Islet of Langerhans (tissue), 1 donor: Measurements from ENCODE around the gene ATOH8.

Experiments
- FAIRE-seq: peaks from one replicate; lab custom pipeline; 2011; peaks lifted over from hg19 to GRCh38; lab: Jason Lieb, UNC

Gene ATOH8

DNA sequence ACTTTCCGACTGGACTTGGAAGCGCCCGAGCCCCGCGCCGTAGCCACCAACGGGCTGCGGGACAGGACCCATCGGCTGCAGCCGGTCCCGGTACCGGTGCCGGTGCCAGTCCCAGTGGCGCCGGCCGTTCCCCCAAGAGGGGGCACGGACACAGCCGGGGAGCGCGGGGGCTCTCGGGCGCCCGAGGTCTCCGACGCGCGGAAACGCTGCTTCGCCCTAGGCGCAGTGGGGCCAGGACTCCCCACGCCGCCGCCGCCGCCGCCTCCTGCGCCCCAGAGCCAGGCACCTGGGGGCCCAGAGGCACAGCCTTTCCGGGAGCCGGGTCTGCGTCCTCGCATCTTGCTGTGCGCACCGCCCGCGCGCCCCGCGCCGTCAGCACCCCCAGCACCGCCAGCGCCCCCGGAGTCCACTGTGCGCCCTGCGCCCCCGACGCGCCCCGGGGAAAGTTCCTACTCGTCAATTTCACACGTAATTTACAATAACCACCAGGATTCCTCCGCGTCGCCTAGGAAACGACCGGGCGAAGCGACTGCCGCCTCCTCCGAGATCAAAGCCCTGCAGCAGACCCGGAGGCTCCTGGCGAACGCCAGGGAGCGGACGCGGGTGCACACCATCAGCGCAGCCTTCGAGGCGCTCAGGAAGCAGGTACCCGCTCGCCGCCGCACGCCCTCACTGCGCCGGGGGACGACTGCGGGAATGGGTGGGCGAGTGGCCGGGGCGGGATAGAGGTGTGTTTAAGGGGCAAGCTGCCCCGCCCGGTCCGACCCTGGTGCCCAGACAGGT lies 713 bp downstream of the ATOH8 start:
- FAIRE-seq: no peak

DNA sequence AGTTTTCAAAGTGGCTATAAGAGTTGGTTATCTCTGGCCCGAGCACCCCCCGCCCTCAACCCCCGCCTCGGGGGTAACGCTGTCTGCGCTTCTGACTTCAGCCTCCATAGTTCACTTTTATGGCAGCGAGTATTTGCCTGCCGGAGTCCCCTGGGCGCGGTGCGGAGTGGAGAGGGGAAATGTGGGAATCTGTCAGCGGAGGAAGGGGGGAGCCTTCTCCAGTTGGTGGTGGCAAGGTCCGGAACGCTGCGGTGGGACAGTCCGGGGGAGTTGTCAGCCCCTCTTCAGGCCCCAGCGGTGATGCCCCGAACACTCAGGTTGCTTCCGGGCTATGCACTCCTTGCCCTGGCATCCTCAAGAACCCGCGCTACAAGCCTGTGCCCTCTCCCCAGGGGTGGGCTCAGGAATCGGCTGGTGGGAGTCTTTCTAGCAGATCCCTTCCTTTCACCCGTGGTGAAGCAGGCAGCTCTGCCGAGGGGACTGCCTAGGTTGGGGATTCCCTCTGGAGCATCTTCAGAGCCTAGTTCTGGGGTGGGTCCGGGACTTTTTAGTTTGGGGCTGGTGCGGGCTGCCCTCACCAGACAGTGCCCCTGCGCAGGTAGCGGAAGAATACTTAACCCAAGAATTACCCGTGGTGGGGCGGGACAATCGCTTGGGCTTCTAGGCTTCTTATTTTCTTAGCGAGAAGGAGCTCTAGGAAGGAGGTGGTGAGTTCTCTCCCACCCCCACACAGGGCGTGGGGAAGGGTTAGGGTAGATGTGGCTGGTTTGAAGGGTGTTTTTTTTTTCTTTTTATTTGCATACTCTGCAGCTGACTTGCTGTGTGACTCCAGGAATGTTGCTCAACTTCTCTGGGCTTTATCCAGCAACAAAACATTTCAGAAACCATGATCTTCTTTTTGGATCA lies 1.6 kb downstream of the ATOH8 start:
- FAIRE-seq: no peak

DNA sequence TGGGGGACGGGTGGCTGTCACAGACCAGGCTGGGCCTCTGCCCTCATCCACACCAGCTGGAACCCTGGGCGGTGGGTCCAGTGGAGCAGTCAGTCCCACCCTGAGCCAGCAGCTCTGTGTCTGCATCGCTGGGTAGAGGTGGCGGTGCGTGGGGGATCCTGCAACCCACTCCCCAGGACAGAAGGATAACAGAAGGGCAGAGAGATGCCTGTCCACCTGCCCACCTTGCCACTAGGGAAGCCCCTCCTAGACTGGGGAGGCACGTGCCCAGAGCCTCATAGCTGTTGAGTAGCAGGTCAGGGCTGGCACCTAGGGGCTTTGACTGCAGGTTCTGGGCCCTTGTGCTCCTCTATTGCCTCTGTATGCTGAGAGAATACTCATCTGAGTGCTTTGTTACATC lies 2.4 kb downstream of the ATOH8 start:
- FAIRE-seq: no peak

DNA sequence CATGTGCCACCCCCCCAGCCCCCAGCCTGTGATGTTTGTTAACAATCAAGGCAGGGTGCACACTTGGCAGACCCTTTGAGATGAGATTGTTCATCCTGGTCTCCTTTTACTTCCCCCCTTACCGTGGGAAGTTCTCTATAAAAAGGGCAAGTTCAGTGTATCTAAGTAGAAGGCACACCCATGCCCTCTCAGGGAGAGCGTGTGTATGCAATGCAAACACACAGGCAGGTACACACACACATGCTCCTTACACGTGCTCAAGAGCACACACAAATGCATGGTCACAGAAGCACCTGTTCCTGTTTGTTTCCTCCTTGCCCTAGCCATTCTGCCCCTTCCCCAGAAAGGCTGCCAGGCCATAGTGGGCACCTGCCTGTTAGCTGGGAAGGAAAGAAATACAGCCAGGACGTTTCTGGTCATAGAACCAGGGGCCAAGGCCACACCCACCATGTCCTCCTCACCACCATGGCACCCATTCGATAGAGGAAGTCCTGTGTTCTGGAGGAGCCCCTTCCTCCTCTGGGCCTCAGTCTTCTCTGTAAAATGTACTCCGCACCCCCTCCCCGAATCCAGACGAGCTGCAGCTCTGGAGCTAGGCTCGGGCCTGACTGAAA lies 3.1 kb downstream of the ATOH8 start:
- no peak for FAIRE-seq

DNA sequence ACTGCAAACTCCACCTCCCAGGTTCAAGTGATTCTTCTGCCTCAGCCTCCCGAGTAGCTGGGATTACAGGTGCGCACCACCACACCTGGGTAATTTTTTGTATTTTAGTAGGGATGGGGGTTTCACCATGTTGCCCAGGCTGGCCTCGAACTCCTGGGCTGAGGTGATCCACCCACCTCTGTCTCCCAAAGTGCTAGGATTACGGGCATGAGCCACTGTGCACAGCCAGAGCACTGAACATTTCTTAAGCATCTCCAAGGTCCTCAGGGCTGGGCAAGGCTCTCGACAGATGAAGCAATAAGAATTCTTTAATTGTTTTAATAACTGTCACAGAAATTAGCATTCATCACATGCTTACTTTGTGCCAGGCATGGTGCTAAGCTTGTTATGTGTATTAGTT lies 4.1 kb downstream of the ATOH8 start:
- FAIRE-seq: no peak

DNA sequence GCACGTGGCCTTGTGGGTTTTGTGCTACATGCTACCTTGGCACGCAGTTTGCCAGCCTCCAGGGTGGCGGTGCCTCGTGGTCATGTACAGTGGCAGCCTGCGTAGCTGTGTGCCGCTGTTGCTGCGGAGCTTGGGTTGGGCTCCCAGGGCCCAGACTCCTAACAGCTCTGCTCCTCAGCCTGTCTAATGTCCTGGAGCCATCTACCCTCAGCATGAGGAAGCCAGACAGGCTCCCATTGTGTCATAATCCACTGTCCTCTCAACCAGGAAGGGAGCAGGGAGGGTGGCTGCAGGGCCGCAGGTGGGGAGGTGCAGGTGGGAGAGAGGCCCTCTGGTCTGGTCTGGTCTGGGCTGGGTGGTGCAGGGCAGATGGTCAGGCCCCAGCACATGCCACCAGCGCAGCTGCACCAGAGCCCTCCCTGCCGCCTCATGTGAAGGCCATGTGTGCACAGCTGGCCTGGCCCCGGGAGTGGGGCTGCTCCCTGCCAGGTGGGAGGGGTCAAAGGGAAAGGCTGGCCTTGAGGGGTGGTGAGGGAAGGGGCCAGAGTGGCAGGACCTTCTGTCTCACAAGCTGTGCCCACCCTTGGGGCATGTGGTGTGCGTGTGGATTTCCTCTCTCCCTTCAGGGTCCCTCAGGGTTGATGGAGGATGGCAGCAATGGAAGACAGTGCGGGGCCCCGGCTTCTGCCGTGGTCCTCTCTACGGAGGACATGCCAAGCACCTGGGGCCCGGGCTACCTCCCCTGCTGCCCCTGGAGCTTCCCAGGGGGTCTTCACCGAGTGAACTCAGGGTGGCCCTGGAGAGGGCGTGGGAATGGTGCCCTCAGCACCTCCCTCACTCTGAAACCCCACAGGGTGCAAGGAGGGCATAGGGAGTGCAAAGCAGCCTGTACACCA lies 4.8 kb downstream of the ATOH8 start:
- no peak for FAIRE-seq

DNA sequence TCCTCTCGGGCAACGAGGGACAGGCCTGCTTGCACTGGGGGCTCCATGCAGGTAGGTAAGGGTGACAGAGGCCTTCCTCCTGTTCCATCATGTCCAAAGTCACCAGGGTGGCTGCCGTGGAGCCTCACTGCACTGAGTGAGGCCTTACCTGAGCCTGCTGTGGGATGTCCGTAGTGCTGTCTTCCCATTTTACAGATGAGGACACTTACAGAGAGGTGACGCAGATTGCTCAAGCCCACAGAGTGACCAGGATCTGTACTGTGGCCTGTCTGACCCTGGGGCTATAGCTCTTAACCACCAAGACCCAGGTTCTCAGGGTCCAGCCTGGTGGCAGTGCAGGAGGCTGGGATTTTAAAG lies 5.4 kb downstream of the ATOH8 start:
- FAIRE-seq: no peak

DNA sequence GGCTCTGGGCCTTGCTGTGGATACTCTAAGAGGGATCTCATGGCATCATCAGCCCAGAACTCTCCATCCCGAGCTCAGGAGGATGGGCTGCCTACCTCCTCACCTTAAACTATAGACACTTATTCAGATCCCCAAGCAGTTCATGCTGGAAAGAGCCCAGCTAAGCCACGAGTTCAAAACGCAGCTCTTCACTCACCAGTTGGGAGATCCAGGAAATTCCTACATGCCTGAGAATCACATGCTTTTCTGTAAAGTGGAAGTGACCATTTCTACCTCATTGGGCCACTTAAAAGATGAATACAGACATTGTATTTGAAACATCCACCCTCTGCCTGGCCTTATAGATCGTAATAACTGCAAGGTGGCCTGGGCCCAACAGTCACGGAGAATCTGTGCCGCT lies 6.6 kb downstream of the ATOH8 start:
- FAIRE-seq: no peak

DNA sequence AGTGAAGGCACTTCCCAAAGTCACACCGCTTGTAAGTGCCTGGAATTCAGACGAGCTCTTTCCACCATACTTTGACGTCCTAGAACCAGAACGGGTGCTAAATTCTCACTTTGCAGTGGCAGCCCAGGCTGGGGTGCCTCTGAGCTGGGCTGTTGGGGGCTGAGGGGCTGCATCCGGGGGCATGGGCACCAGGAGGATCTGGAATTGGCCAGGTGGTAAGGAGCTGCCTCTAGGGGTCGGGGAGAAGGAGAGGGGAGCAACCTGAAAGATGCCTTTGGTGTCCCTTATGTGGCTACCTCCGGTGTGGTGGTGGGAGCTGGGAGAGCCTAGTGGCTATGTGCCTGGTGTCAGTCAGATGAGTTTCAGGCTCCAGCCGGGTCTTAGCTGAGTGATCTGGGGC lies 7.1 kb downstream of the ATOH8 start:
- FAIRE-seq: no peak

DNA sequence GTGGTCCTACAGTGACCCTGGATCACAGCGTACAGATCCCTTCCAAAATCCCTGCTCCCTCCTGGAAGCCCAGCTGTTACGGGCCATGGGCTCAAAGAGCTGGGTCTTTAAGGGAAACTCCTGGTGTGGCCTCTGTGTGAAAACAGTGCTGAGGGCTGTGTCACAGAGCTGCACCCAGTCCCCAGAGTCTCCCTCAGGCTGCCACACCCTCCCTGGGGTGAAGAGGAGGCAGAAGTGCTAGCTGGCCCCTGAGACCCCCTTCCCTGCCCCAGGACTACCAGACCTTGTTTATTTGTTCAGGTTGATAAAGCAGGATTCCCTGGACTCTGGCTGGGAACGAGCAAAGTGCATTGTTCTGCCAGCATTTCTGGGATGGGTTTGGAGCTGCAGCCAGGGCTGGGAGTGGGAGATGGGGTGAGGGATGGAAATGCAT lies 7.7 kb downstream of the ATOH8 start:
- no peak for FAIRE-seq

DNA sequence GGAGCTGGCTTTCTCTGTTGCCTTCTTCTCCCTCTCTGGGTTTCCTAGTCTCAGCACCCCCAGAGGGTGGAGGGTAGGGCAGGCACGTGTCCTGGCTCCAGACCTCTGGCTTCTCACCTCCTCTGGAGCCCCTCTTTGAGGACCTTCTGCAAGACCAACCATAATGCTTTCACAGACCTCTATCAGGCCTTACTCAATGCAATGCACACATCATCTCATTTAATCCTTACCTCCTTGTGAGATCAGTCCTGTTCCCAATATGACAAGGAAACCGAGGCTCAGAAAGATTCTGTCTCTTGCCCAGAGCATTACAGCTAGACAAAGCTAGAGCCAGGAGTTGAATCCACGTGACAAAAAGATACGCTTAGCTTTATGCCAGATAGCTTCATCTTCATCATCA lies 8.2 kb downstream of the ATOH8 start:
- FAIRE-seq: no peak

DNA sequence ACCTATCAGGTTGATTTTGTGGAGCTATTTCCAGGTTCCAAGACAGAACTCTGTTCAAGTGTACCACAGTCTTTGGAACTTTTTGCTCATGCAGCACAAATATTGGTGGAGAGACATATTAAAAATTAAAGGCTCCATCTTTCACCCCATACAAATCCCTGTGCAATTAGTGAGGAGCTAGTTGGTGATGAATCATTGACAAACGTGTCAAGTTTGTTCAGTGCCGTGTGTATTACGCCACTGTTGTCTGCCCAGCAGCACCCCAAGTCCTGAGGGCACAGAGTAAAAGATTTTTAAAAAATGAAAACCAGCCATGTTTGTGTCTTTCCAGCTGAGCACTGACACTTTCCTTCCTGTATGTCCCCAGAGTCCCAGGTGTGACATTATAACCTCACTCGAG lies 9.3 kb downstream of the ATOH8 start:
- no peak for FAIRE-seq

DNA sequence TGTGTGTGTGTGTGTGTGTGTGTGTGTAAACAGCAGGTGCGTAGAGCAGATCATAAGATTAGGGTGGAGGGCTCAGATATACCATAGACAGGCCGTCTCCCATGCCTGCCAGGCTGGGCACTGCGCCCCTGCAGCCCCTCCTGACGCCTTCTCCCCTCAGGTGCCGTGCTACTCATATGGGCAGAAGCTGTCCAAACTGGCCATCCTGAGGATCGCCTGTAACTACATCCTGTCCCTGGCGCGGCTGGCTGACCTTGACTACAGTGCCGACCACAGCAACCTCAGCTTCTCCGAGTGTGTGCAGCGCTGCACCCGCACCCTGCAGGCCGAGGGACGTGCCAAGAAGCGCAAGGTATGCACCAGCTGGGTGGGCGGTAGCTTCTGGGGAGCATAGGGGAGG lies 10.0 kb downstream of the ATOH8 start:
- no peak for FAIRE-seq

DNA sequence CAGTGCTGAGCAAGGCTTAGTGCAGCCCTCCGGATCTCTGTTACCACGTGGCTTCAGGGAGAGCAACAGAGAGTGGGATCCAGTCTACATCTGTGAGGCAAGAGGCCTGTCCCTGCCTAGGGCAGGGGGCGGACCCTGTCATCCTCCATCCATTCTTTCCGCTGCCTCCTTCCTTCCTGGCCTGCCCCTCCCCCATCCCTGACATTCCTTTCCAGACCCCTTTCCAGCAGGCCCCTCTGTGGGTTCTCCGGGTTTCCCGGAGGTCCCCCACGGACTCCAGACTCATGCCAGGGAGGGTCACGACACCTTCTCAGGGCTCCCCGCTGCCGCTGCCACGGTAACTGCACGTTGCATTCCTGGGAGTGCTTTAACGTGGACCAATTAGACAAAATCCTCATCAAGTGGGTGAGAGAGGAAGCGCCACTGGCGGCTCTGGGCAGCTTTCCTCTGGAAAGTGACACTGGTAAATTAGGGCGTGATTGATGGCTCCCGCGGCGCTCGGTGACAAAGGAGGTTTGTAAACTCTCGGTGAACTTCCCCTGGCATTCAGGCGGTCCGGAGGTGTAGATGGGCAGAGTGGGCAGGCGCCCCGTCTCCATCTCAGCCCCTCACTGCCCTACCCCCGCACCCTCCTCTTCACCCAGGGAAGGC lies 11.4 kb downstream of the ATOH8 start:
- FAIRE-seq: no peak

DNA sequence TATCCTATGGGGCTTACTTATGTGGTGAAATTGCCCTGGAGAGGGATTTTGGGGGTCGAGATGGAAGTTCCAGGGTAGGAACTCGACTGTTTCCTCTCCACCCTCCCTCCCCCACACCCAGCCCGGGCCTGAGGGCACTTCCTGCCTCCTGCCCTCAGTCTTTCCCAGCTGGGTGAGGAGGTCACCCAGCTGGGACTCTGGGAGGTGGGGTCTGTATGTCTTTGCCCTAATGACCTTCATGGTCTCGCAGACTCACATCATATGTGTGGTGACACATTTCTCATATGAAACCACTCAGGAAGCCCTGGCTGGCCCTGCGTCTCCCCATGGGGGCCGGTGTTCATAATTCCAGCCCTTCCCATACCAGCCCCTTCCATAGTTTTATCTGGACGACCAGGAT lies 12.4 kb downstream of the ATOH8 start:
- no peak for FAIRE-seq

DNA sequence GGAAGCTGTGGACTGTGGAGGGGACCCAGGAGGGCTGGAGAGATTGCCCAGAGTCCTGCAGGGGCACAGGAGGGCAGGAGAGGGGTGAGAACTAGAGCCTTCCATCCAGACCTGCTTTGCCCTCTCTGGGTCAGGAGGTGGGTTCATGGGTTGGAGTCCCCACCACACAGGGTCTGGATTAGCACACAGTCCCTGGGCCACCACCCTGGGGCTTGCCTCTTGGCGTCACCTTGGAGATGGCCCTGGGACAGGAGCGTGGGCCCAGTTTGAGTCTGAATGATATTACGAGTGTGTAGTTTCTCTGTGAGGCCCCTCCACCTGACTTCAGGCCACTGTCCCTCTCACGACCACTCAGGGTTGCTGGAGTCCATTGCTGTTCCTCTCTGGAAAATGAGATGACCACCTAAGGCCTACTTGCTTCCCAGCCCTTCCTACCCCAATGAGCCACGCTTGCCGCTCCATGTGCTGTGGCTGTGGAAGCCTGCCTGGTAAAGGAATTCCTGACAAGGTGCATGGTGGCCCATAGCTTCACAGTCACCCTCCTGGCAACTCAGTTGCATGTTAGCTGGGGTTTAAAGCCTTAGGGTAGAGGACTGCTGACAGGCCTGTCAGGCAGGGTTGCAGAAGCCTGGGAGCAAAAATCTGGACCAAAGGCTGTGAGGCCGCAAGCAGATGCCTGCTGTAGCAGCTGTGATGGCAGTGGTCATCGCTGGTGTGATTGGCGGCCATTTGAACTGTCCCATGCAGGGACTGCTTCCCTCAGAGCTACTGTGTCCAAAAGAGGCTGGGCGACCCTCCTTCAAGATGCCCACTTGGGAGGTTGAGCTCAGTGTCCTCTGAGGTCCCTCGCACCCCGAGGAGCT lies 14.2 kb downstream of the ATOH8 start:
- FAIRE-seq: no peak

DNA sequence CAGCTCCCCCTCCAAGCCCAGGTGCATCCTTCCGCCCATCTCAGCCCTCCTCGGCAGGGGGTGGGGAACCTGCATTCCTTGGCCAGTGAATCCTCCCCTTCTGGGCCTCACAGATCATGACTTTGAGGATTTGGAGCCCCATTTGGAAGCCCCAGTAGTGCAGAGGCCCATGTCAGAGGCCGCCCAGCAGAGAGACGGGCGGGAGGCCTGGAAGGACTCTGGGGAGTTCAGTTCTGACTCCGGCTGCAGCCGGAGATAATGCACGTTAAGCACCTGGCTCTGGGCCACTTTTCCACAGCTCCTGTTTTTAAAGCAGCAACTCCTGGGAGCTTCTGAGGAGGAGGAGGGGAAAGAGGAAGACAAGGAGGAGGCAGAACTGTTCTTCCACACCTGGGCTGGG lies 14.9 kb downstream of the ATOH8 start:
- no peak for FAIRE-seq

DNA sequence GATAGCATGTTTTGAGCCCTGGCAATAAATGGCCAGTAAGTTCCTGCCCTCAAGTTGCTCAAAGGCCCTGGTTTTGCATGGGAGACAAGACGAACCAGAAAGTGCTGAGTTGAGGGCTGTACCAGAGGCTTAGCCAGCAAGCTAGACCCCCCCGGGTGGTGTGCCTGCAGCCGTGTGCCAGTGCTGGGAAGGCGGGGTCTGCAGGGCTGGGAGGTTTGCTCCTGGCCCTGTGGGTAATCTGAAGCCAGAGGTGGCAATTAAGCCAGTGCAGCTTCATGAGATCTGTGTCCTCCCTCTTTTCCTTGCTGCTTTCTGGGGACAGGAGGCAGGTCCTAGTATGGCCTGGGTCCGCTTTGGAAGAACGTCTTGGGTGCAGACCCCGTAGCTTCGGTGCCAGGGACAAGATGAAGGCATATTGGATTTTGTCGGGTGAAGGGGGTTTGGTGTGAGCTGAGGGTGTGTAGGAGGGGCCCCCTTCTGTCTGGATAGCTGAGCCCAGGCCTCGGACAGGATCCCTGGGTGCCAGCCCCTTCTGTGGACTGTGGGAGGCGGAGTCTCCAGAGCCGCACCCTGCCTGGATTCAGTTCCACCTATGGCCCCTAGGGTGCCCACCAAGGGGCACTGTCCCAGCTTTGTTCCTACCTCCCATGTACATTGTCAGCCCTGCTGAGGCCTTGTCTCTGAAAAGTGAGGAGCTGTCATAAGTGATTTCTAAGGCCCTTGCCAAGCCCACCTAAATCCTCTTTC lies 15.6 kb downstream of the ATOH8 start:
- no peak for FAIRE-seq

DNA sequence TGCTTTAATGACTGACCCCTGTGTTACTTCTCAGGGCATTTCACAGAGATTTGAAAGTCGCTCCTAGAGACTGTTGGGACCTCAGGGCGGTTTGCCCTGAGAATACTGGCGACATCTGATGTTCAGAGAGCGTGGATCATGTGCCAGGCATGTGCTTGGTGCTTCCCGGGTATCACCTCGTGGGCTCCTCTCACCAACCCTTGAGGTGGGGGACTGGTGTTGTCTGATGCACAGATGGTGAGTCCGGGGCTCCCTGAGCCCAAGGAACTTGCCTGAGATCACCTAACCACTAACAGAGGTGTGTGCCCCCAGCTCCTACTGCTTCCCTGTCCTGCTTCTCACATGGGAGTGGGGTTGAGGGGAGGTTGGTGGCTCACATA lies 16.2 kb downstream of the ATOH8 start:
- no peak for FAIRE-seq

DNA sequence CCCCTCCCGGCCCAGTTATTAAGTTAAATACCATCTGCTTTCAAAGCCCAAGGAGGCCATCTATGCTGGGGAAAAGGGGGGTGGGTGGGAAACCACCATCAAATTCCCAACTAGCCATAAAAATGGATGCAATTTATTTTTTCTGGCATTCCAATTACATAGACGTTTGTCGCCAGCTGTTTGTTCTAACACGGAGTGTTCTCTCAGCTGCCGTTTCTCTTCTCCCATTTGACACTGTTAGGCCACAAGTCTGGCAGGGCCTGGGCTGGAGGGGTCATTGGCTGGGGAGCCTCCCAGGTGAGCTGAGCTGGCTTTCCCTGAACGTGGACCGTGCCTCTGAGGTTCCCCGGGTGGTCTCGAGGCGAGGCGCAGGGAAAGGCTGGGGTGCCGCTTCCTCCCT lies 16.6 kb downstream of the ATOH8 start:
- no peak for FAIRE-seq
